ENCODE results near the gene CEP95. TPM values are rescaled to one million over a fixed set of nuclear protein-coding genes. Genes with fewer than 3 reads are reported as not detected.
A peak's percentile ranks its signal among the peaks of the same experiment; 100 is the strongest.

CEP95 gene
- total RNA-seq, 2 experiments from 2014 or later = 45.4 to 48.1 TPM

- H3K4me3 Mint-ChIP-seq = no peak overlapping the region
- CTCF ChIA-PET = interaction anchor here (1.2 to 1.4 kb wide), 3 partner anchors 74 to 150 kb away, joined by 3 to 4 read pairs (median 4); no protein-coding TSS in a partner anchor
- no peaks in the 10 kb centered on the region for H3K27me3 Mint-ChIP-seq
- H3K36me3 Mint-ChIP-seq (ENCODE audit: low read depth) = peaks cover 75% of the 10 kb centered on the region
- H3K4me1 Mint-ChIP-seq = peaks cover 82% of the 10 kb centered on the region
- POLR2A ChIA-PET = interaction anchor here (0.6 kb wide), 1 partner anchor 200 kb away, joined by 3 read pairs; no protein-coding TSS in a partner anchor
- H3K9me3 Mint-ChIP-seq = no peaks in the 10 kb centered on the region
- DNase-seq = no peak
- peak overlapping the region; percentile 70 for H3K27ac Mint-ChIP-seq
Observed at GRCh38 chr17:64498308-64499203, 8.2 kb upstream of the CEP95 start.

GRCh38 chr17:64499805-64500486, 6.8 kb upstream of the CEP95 start:
- POLR2A ChIA-PET = no interaction called here
- Mint-ChIP-seq H3K36me3 (ENCODE audit: low read depth) (peaks cover 78% of the 10 kb centered on the region), H3K27me3 (no peaks in the 10 kb centered on the region), H3K4me3 (no peak overlapping the region), H3K27ac (no peak overlapping the region), H3K4me1 (peaks cover 80% of the 10 kb centered on the region), H3K9me3 (no peaks in the 10 kb centered on the region)
- no peak for DNase-seq
- CTCF ChIA-PET = interaction anchor here (1.0 kb wide), 1 partner anchor 9 kb away, joined by 3 read pairs; no protein-coding TSS in a partner anchor

GRCh38 chr17:64500487-64500859, 6.3 kb upstream of the CEP95 start:
- H3K4me1 Mint-ChIP-seq = peaks cover 77% of the 10 kb centered on the region
- H3K4me3 Mint-ChIP-seq = no peak overlapping the region
- no peak for DNase-seq
- no peaks in the 10 kb centered on the region for H3K9me3 Mint-ChIP-seq
- ChIA-PET POLR2A (no interaction called here), CTCF (interaction anchor here (1.0 kb wide), 1 partner anchor 9 kb away, joined by 3 read pairs; no protein-coding TSS in a partner anchor)
- H3K36me3 Mint-ChIP-seq (ENCODE audit: low read depth) = peaks cover 82% of the 10 kb centered on the region
- H3K27ac Mint-ChIP-seq = no peak overlapping the region
- no peaks in the 10 kb centered on the region for H3K27me3 Mint-ChIP-seq

- CTCF ChIA-PET = interaction anchor here (1.5 kb wide), 1 partner anchor 9 kb away, joined by 7 read pairs; no protein-coding TSS in a partner anchor
- Mint-ChIP-seq H3K36me3 (ENCODE audit: low read depth) (peaks cover 85% of the 10 kb centered on the region), H3K9me3 (no peaks in the 10 kb centered on the region), H3K4me3 (no peak overlapping the region), H3K27ac (no peak overlapping the region), H3K27me3 (no peaks in the 10 kb centered on the region), H3K4me1 (peaks cover 74% of the 10 kb centered on the region)
- no peak for DNase-seq
- POLR2A ChIA-PET = no interaction called here
Observed at GRCh38 chr17:64500862-64501765, 5.7 kb upstream of the CEP95 start.

- CTCF ChIA-PET = interaction anchor here (1.5 kb wide), 1 partner anchor 10 kb away, joined by 7 read pairs; no protein-coding TSS in a partner anchor
- H3K4me3 Mint-ChIP-seq = no peak overlapping the region
- H3K9me3 Mint-ChIP-seq = no peaks in the 10 kb centered on the region
- DNase-seq = no peak
- no peaks in the 10 kb centered on the region for H3K27me3 Mint-ChIP-seq
- POLR2A ChIA-PET = interaction anchor here (0.7 kb wide), 1 partner anchor 9 kb away, joined by 3 read pairs; no protein-coding TSS in a partner anchor
- H3K4me1 Mint-ChIP-seq = peaks cover 72% of the 10 kb centered on the region
- peaks cover 81% of the 10 kb centered on the region for H3K36me3 Mint-ChIP-seq (ENCODE audit: low read depth)
- H3K27ac Mint-ChIP-seq = peak overlapping the region; percentile 54
Observed at GRCh38 chr17:64502021-64502420, 4.8 kb upstream of the CEP95 start.

- ChIA-PET POLR2A (interaction anchor here (0.7 kb wide), 1 partner anchor 10 kb away, joined by 3 read pairs; no protein-coding TSS in a partner anchor), CTCF (interaction anchor here (1.2 kb wide), 1 partner anchor 12 kb away, joined by 4 read pairs; no protein-coding TSS in a partner anchor)
- Mint-ChIP-seq H3K4me3 (no peak overlapping the region), H3K27ac (peak overlapping the region; percentile 72), H3K27me3 (no peaks in the 10 kb centered on the region), H3K4me1 (peaks cover 68% of the 10 kb centered on the region), H3K9me3 (no peaks in the 10 kb centered on the region), H3K36me3 (ENCODE audit: low read depth) (peaks cover 78% of the 10 kb centered on the region)
- DNase-seq = no peak
Observed at GRCh38 chr17:64502809-64503208, 4.0 kb upstream of the CEP95 start.

GRCh38 chr17:64503341-64503740, 3.4 kb upstream of the CEP95 start:
- peaks cover 74% of the 10 kb centered on the region for H3K36me3 Mint-ChIP-seq (ENCODE audit: low read depth)
- POLR2A ChIA-PET = no interaction called here
- no peak overlapping the region for H3K27ac Mint-ChIP-seq
- CTCF ChIA-PET = interaction anchor here (1.2 kb wide), 1 partner anchor 12 kb away, joined by 4 read pairs; no protein-coding TSS in a partner anchor
- peaks cover 68% of the 10 kb centered on the region for H3K4me1 Mint-ChIP-seq
- H3K9me3 Mint-ChIP-seq = no peaks in the 10 kb centered on the region
- DNase-seq = no peak
- no peaks in the 10 kb centered on the region for H3K27me3 Mint-ChIP-seq
- H3K4me3 Mint-ChIP-seq = peak overlapping the region; percentile 9

GRCh38 chr17:64503821-64504768, 2.7 kb upstream of the CEP95 start:
- peak overlapping the region; percentile 100 for H3K27ac Mint-ChIP-seq
- no peaks in the 10 kb centered on the region for H3K9me3 Mint-ChIP-seq
- ChIA-PET CTCF (interaction anchor here (1.2 to 3.0 kb wide), 2 partner anchors 12 to 13 kb away, joined by 4 to 29 read pairs; no protein-coding TSS in a partner anchor), POLR2A (no interaction called here)
- H3K4me1 Mint-ChIP-seq = peaks cover 66% of the 10 kb centered on the region
- no peak for DNase-seq
- H3K27me3 Mint-ChIP-seq = no peaks in the 10 kb centered on the region
- H3K4me3 Mint-ChIP-seq = peak overlapping the region; percentile 95
- H3K36me3 Mint-ChIP-seq (ENCODE audit: low read depth) = peaks cover 70% of the 10 kb centered on the region

- CTCF ChIA-PET = interaction anchor here (0.6 to 3.0 kb wide), 6 partner anchors 8 to 479 kb away, joined by 3 to 29 read pairs (median 5); partner anchors contain the start of gene POLG2
Observed at GRCh38 chr17:64504769-64505339, 1.9 kb upstream of the CEP95 start.

GRCh38 chr17:64505340-64506200, 1.2 kb upstream of the CEP95 start:
- DNase-seq = peak; percentile 91
- ChIA-PET CTCF (interaction anchor here (0.6 to 3.0 kb wide), 7 partner anchors 9 to 495 kb away, joined by 3 to 29 read pairs (median 4); partner anchors contain the start of gene POLG2), POLR2A (interaction anchor here (0.6 to 1.2 kb wide), 7 partner anchors 9 to 226 kb away, joined by 3 to 15 read pairs (median 3); partner anchors contain the start of gene POLG2)
- Mint-ChIP-seq H3K27ac (peak overlapping the region; percentile 100), H3K27me3 (no peaks in the 10 kb centered on the region), H3K36me3 (ENCODE audit: low read depth) (peaks cover 63% of the 10 kb centered on the region), H3K4me3 (peak overlapping the region; percentile 95), H3K9me3 (no peaks in the 10 kb centered on the region), H3K4me1 (peaks cover 60% of the 10 kb centered on the region)

More at GRCh38 chr17:64504769-64505339, 1.9 kb upstream of the CEP95 start:
- peak overlapping the region; percentile 95 for H3K4me3 Mint-ChIP-seq
- peak overlapping the region; percentile 100 for H3K27ac Mint-ChIP-seq
- no peaks in the 10 kb centered on the region for H3K9me3 Mint-ChIP-seq
- H3K4me1 Mint-ChIP-seq = peaks cover 66% of the 10 kb centered on the region
- no peak for DNase-seq
- POLR2A ChIA-PET = interaction anchor here (0.6 to 1.2 kb wide), 6 partner anchors 8 to 204 kb away, joined by 3 to 15 read pairs (median 3); partner anchors contain the start of gene POLG2
- no peaks in the 10 kb centered on the region for H3K27me3 Mint-ChIP-seq
- H3K36me3 Mint-ChIP-seq (ENCODE audit: low read depth) = peaks cover 65% of the 10 kb centered on the region
